ENCODE data around the gene SP6.

- TF ChIP-seq, protein P1, sequence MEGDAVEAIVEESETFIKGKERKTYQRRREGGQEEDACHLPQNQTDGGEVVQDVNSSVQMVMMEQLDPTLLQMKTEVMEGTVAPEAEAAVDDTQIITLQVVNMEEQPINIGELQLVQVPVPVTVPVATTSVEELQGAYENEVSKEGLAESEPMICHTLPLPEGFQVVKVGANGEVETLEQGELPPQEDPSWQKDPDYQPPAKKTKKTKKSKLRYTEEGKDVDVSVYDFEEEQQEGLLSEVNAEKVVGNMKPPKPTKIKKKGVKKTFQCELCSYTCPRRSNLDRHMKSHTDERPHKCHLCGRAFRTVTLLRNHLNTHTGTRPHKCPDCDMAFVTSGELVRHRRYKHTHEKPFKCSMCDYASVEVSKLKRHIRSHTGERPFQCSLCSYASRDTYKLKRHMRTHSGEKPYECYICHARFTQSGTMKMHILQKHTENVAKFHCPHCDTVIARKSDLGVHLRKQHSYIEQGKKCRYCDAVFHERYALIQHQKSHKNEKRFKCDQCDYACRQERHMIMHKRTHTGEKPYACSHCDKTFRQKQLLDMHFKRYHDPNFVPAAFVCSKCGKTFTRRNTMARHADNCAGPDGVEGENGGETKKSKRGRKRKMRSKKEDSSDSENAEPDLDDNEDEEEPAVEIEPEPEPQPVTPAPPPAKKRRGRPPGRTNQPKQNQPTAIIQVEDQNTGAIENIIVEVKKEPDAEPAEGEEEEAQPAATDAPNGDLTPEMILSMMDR (IDR thresholded peaks at IDR 0.05; ENCODE audit: insufficient read depth, low read length) = no peak
- TF ChIP-seq POLR2AphosphoS5 (IDR thresholded peaks at IDR 0.05; ENCODE audit: low read depth) = no peak
- TF ChIP-seq, protein P2, sequence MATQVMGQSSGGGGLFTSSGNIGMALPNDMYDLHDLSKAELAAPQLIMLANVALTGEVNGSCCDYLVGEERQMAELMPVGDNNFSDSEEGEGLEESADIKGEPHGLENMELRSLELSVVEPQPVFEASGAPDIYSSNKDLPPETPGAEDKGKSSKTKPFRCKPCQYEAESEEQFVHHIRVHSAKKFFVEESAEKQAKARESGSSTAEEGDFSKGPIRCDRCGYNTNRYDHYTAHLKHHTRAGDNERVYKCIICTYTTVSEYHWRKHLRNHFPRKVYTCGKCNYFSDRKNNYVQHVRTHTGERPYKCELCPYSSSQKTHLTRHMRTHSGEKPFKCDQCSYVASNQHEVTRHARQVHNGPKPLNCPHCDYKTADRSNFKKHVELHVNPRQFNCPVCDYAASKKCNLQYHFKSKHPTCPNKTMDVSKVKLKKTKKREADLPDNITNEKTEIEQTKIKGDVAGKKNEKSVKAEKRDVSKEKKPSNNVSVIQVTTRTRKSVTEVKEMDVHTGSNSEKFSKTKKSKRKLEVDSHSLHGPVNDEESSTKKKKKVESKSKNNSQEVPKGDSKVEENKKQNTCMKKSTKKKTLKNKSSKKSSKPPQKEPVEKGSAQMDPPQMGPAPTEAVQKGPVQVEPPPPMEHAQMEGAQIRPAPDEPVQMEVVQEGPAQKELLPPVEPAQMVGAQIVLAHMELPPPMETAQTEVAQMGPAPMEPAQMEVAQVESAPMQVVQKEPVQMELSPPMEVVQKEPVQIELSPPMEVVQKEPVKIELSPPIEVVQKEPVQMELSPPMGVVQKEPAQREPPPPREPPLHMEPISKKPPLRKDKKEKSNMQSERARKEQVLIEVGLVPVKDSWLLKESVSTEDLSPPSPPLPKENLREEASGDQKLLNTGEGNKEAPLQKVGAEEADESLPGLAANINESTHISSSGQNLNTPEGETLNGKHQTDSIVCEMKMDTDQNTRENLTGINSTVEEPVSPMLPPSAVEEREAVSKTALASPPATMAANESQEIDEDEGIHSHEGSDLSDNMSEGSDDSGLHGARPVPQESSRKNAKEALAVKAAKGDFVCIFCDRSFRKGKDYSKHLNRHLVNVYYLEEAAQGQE (IDR thresholded peaks at IDR 0.05; ENCODE audit: insufficient replicate concordance, low read depth) = no peak
- no peak for TF ChIP-seq GABPA (IDR thresholded peaks at IDR 0.05; ENCODE audit: low read depth)
- no peak for TF ChIP-seq SPI1 (IDR thresholded peaks at IDR 0.05; ENCODE audit: borderline replicate concordance, low read depth)
These were observed 11.9 kb upstream of the SP6 start for GRCh38 chr17:47862621-47863440.
